LoVo (cell line): Measurements from ENCODE around the gene DNAJC19.

Experiments
- DNase-seq: peaks from one replicate; pipeline ENCODE4 v3.0.0-alpha.2; 2016; ENCODE audit warnings: low spot score

DNAJC19 gene

GRCh38 chr3:180961087-180961486 lies 28.4 kb downstream of the DNAJC19 start:
- DNase-seq = no peak

GRCh38 chr3:180959691-180960090 lies 29.8 kb downstream of the DNAJC19 start:
- DNase-seq = no peak

- no peak for DNase-seq
Observed at GRCh38 chr3:180947761-180948390, 41.7 kb downstream of the DNAJC19 start.

GRCh38 chr3:180940826-180941225 lies 48.7 kb downstream of the DNAJC19 start:
- no peak for DNase-seq

GRCh38 chr3:180934638-180935037 lies 54.9 kb downstream of the DNAJC19 start:
- no peak for DNase-seq
